Stomach smooth muscle (tissue), 2 donors: ENCODE measurements around the gene SPNS3.
A peak's percentile ranks its signal among the peaks of the same experiment; 100 is the strongest.

Experiments used
- H3K27ac ChIP-seq: one replicate; pipeline ENCODE4 v1.7.0; 2013; ENCODE audit warnings: mild to moderate bottlenecking, low read length, inconsistent platforms
- H3K27me3 ChIP-seq, 2 donors: one replicate each; pipeline ENCODE4 v1.7.0; 2013; ENCODE audit warnings: low read length in 2 of 2; ENCODE audit not compliant: insufficient read depth in 2 of 2, control insufficient read depth in 1 of 2
- H3K36me3 ChIP-seq, 2 donors: one replicate each; pipeline ENCODE4 v1.7.0; 2013; ENCODE audit warnings: low read length in 2 of 2; ENCODE audit not compliant: control insufficient read depth in 2 of 2, insufficient read depth in 2 of 2
- H3K4me1 ChIP-seq: one replicate; pipeline ENCODE4 v1.7.0; 2013; ENCODE audit warnings: low read length; ENCODE audit not compliant: control insufficient read depth, insufficient read depth
- H3K4me3 ChIP-seq, 2 donors: one replicate each; pipeline ENCODE4 v1.7.0; 2013; ENCODE audit warnings: low read length in 2 of 2
- H3K9ac ChIP-seq, 2 donors: one replicate each; pipeline ENCODE4 v1.7.0; 2013; ENCODE audit warnings: low read length in 2 of 2, mild to moderate bottlenecking in 1 of 2
- H3K9me3 ChIP-seq, 2 donors: one replicate each; pipeline ENCODE4 v1.7.0; 2013; ENCODE audit warnings: low read length in 2 of 2; ENCODE audit not compliant: control insufficient read depth in 2 of 2
- donor health status: healthy.
- donor health status: Pancreatic carcinoma.

SPNS3 gene

GRCh38 chr17:4520060-4520893, 86.5 kb downstream of the SPNS3 start:
- Histone ChIP-seq H3K36me3 (no peaks in the 10 kb centered on the region), H3K9ac (no peak overlapping the region), H3K27ac (peak overlapping the region; percentile 62), H3K27me3 (no peaks in the 10 kb centered on the region), H3K9me3 (no peaks in the 10 kb centered on the region), H3K4me3 (no peak overlapping the region), H3K4me1 (peaks cover 6% of the 10 kb centered on the region)

GRCh38 chr17:4520894-4521600, 87.3 kb downstream of the SPNS3 start:
- H3K27me3 ChIP-seq = no peaks in the 10 kb centered on the region
- H3K9me3 ChIP-seq = no peaks in the 10 kb centered on the region
- H3K4me3 ChIP-seq = no peak overlapping the region
- no peak overlapping the region for H3K9ac ChIP-seq
- no peak overlapping the region for H3K27ac ChIP-seq
- H3K36me3 ChIP-seq = no peaks in the 10 kb centered on the region
- peaks cover 6% of the 10 kb centered on the region for H3K4me1 ChIP-seq

- Histone ChIP-seq H3K9me3 (no peaks in the 10 kb centered on the region), H3K27ac (no peak overlapping the region), H3K9ac (no peak overlapping the region), H3K4me3 (no peak overlapping the region), H3K27me3 (no peaks in the 10 kb centered on the region), H3K4me1 (peaks cover 7% of the 10 kb centered on the region), H3K36me3 (no peaks in the 10 kb centered on the region)
Observed at GRCh38 chr17:4522661-4523060, 88.9 kb downstream of the SPNS3 start.

GRCh38 chr17:4523946-4524345, 90.2 kb downstream of the SPNS3 start:
- no peaks in the 10 kb centered on the region for H3K36me3 ChIP-seq
- H3K27me3 ChIP-seq = no peaks in the 10 kb centered on the region
- no peak overlapping the region for H3K27ac ChIP-seq
- peaks cover 7% of the 10 kb centered on the region for H3K4me1 ChIP-seq
- no peak overlapping the region for H3K9ac ChIP-seq
- H3K4me3 ChIP-seq = no peak overlapping the region
- no peaks in the 10 kb centered on the region for H3K9me3 ChIP-seq

- H3K9ac ChIP-seq = no peak overlapping the region
- no peaks in the 10 kb centered on the region for H3K27me3 ChIP-seq
- no peaks in the 10 kb centered on the region for H3K9me3 ChIP-seq
- no peaks in the 10 kb centered on the region for H3K36me3 ChIP-seq
- H3K4me1 ChIP-seq = peaks cover 3% of the 10 kb centered on the region
- H3K27ac ChIP-seq = no peak overlapping the region
- no peak overlapping the region for H3K4me3 ChIP-seq
Observed at GRCh38 chr17:4525691-4526397, 92.1 kb downstream of the SPNS3 start.

- Histone ChIP-seq H3K4me3 (no peak overlapping the region), H3K4me1 (peaks cover 3% of the 10 kb centered on the region), H3K27ac (no peak overlapping the region), H3K36me3 (no peaks in the 10 kb centered on the region), H3K9ac (no peak overlapping the region), H3K9me3 (no peaks in the 10 kb centered on the region), H3K27me3 (no peaks in the 10 kb centered on the region)
Observed at GRCh38 chr17:4527134-4527533, 93.4 kb downstream of the SPNS3 start.

- Histone ChIP-seq H3K27me3 (peaks cover 0 to 2% of the 10 kb centered on the region in 2 donors), H3K36me3 (no peaks in the 10 kb centered on the region), H3K4me1 (peaks cover 3% of the 10 kb centered on the region), H3K4me3 (no peak overlapping the region), H3K27ac (no peak overlapping the region), H3K9me3 (no peaks in the 10 kb centered on the region), H3K9ac (no peak overlapping the region)
Observed at GRCh38 chr17:4527566-4528125, 93.9 kb downstream of the SPNS3 start.

- Histone ChIP-seq H3K9ac (no peak overlapping the region), H3K27ac (no peak overlapping the region), H3K4me1 (peaks cover 13% of the 10 kb centered on the region), H3K9me3 (no peaks in the 10 kb centered on the region), H3K36me3 (no peaks in the 10 kb centered on the region), H3K27me3 (peaks cover 0 to 2% of the 10 kb centered on the region in 2 donors), H3K4me3 (no peak overlapping the region)
Observed at GRCh38 chr17:4529533-4530152, 95.9 kb downstream of the SPNS3 start.

GRCh38 chr17:4530799-4531730, 97.3 kb downstream of the SPNS3 start:
- peaks cover 0 to 2% of the 10 kb centered on the region in 2 donors for H3K27me3 ChIP-seq
- peaks cover 22% of the 10 kb centered on the region for H3K4me1 ChIP-seq
- H3K4me3 ChIP-seq = no peak overlapping the region
- no peak overlapping the region for H3K9ac ChIP-seq
- H3K36me3 ChIP-seq = no peaks in the 10 kb centered on the region
- no peaks in the 10 kb centered on the region for H3K9me3 ChIP-seq
- H3K27ac ChIP-seq = no peak overlapping the region
